RPMI7951 (cell line): ENCODE results near the gene TNFRSF8. TPM values are rescaled to one million over a fixed set of nuclear protein-coding genes. Genes with fewer than 3 reads are reported as not detected.

Experiments used
- DNase-seq: peaks from one replicate; pipeline ENCODE4 v3.0.0-alpha.2; 2012; ENCODE audit warnings: low read depth
- total RNA-seq: library from RNA; depleted of rRNA; stranded (reverse); fragments of >200 nt; shearing (Covaris generic); gene quantifications from 2 replicates; pipeline ENCODE4 v1.2.3, GENCODE V29; 2014; rRNA removed

The TNFRSF8 gene
- total RNA-seq, 1 experiment from 2014 or later = not detected

DNA sequence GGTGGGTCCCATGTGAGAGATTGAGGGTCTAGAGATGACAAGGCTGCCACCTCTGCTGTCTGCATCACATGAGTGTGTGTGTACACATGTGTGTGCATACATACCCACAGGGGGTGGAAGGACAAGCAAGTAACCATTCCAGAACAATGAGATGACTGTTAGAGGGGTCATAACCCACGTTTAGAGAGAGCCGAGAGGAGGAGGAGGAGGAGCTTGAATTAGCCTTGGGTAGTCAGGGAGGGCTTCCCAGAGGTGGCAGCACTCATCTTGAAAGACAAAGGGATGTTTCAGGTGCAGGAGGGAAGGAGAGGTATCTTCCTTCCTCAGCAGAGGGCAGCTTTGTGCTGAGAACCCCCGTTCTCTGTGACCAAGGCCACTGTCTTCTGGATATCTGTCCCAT is 125.0 kb downstream of the TNFRSF8 start:
- no peak for DNase-seq

DNA sequence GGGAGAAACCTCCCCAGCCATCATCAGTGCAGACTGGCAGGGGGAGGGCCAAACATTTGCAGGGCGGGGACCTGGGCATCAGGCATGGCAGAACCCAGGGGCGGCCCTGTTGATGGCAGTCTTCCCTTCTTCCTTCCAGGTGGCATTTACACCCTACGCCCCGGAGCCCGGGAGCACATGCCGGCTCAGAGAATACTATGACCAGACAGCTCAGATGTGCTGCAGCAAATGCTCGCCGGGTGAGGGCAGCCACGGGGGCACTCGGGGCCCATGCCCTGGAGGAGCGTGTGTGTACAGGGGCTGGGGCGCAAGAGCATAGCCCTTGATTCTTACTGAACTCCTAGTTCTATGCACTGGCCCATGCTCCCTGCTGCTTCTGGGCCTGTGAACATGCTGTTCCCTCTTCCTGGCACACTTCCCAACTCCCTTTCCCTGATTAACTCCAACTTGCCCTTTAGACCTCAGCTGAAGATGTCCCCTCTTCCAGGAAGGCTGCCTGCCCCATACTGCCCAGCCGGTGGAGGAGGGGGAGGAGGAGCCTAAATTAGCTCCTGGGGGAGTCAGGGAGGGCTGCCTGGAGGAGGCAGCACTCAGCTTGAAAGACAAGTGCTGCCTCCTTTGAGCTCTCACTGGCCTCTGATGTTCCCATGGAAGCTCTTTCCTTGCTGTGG is 125.7 kb downstream of the TNFRSF8 start:
- no peak for DNase-seq

DNA sequence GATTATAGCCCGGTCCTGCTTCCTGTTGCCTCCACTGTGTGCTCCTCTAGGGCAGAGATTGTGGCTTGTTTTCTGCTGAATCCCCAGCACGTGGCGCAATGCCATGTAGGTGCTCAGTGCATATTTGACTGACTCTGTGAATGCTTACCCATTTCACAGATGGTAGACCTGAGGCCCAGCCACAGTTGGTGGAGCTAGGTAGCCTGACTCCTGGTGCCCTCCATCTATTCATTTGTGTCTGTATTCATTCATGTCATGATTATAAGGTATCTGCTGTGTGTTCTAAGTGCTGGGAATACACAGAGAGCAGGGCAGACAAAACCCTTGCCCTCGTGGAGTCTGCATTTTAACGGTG is 126.2 kb downstream of the TNFRSF8 start:
- DNase-seq = no peak

DNA sequence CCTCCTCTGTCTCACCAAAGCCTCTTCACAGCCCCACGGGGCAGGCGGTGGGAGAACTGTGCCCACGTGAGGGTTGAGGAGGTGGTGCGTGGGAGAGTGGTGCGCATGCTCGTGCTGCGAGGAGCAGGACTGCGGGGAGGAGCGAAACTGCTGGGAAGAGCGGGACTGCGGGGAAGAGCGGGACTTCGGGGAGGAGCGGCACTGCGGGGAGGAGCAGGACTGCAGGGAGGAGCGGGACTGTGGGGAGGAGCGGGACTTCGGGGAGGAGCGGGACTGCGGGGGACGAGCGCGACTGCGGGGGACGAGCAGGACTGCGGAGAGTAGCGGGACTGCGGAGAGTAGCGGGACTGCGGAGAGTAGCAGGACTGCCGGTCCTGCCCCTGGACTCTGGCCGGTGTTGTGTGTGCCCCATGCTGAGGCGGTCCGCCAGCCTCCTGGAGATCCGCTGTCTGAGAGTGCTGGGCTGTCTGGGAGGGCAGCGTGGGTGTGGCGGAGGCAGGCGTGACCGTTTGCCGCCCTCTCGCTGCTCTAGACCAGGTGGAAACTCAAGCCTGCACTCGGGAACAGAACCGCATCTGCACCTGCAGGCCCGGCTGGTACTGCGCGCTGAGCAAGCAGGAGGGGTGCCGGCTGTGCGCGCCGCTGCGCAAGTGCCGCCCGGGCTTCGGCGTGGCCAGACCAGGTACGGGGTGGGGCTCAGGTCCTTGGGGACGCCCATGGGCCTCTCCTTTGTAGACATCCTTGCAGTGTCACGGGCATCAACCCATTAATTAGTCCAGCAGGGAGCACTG is 128.3 kb downstream of the TNFRSF8 start:
- DNase-seq = no peak

Other genes starting within 250 kb of the TNFRSF8 start
- not detected in 2 replicates for gene NPPA, start 215.5 kb upstream of the TNFRSF8 start, total RNA-seq
- not detected in 2 replicates for gene NPPB, start 204.4 kb upstream of the TNFRSF8 start, total RNA-seq
- gene KIAA2013, start 136.9 kb upstream of the TNFRSF8 start, total RNA-seq = 53.2 and 58.2 TPM in 2 replicates
- gene PLOD1, start 128.6 kb upstream of the TNFRSF8 start, total RNA-seq = 395 and 413 TPM in 2 replicates
- 36.0 and 38.9 TPM in 2 replicates for gene MFN2, start 82.9 kb upstream of the TNFRSF8 start, total RNA-seq
- gene MIIP, start 43.8 kb upstream of the TNFRSF8 start, total RNA-seq = 25.1 and 35.0 TPM in 2 replicates
- not detected in 2 replicates for gene TNFRSF1B, start 103.7 kb downstream of the TNFRSF8 start, total RNA-seq
- 13.6 and 15.0 TPM in 2 replicates for gene VPS13D, start 166.7 kb downstream of the TNFRSF8 start, total RNA-seq